GM12891 (cell line): Measurements from ENCODE around the gene KRT6C.

Source experiments
- DNase-seq: peaks from one replicate; pipeline ENCODE4 v3.0.0; 2011; ENCODE audit warnings: low spot score; ENCODE audit not compliant: insufficient read length
- FAIRE-seq: peaks from 2 replicates; lab custom pipeline; 2011; peaks lifted over from hg19 to GRCh38; lab: Jason Lieb, UNC
- PAX5 ChIP-seq: IDR thresholded peaks from 2 replicates; pipeline ENCODE4 v1.6.1; 2011; ENCODE audit warnings: low read length, moderate library complexity, mild to moderate bottlenecking; ENCODE audit not compliant: insufficient read depth, severe bottlenecking
- POLR2A ChIP-seq: IDR thresholded peaks from 2 replicates; pipeline ENCODE4 v1.6.1; 2011; ENCODE audit warnings: low read depth, low read length, control low read depth
- POLR2AphosphoS5 ChIP-seq: IDR thresholded peaks from 2 replicates; pipeline ENCODE4 v1.6.1; 2011; ENCODE audit warnings: low read depth, low read length, control low read depth
- POU2F2 ChIP-seq: IDR thresholded peaks from 2 replicates; pipeline ENCODE4 v1.6.1; 2011; ENCODE audit warnings: low read depth, mild to moderate bottlenecking, control low read depth, low read length, moderate library complexity
- SPI1 ChIP-seq: IDR thresholded peaks from 2 replicates; pipeline ENCODE4 v1.6.1; 2011; ENCODE audit warnings: low read depth, low read length, control low read depth
- TAF1 ChIP-seq: IDR thresholded peaks from 2 replicates; pipeline ENCODE4 v1.6.1; 2011; ENCODE audit warnings: low read depth, low read length, control low read depth

The KRT6C gene

GRCh38 chr12:52436828-52437474 is 36.7 kb downstream of the KRT6C start:
- DNase-seq (no peak), FAIRE-seq (no peak)
- TF ChIP-seq POU2F2 (no peak), PAX5 (no peak), POLR2A (no peak), POLR2AphosphoS5 (no peak), TAF1 (no peak), SPI1 (no peak)

- no peak for DNase-seq
- FAIRE-seq: no peak
Measured at GRCh38 chr12:52436000-52436827, 37.4 kb downstream of the KRT6C start.

GRCh38 chr12:52435659-52435999 is 38.0 kb downstream of the KRT6C start:
- TF ChIP-seq PAX5 (no peak), POLR2A (no peak), POLR2AphosphoS5 (no peak), POU2F2 (no peak), SPI1 (no peak), TAF1 (no peak)
- FAIRE-seq (no peak), DNase-seq (no peak)

More at GRCh38 chr12:52436000-52436827, 37.4 kb downstream of the KRT6C start:
- TF ChIP-seq SPI1 (no peak), TAF1 (no peak), POLR2AphosphoS5 (no peak), POU2F2 (no peak), POLR2A (no peak), PAX5 (no peak)

DNA sequence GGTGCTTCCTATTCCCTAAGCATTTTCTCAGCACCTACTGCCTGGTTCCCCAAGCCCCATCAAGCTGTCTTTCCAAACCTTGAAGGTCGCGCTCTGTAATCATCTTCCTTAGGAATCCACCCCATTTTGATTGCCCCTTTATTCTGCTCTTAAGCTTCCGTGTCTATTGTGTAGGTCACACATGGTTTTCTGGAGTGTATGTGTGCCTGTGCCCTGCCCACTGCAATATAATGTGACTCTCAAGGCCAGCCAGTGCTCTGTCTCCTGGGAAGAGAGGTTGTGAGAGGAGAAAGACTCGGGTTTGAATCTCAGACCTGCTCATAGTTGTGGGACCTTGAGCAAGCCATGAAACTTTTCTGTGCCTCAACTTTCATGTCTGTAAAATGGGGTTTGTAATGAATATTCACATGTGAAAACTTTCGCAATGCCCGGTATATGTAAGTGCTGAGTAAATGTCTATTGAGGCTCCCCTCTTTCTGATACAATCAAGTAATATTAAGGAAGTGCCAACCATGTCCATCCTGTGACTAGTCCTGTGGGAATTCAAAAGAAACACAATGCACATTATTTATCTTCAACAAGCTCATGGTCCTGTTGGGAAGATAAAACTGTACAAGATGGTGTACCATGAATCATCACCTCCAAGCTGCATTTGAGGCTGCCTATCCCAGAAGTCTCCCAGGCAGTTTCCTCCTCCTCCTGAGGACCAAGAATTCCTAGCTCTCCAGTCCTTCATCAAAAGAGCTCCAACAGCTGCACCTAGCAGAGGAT is 38.7 kb downstream of the KRT6C start:
- DNase-seq (no peak), FAIRE-seq (no peak)
- no peak for TF ChIP-seq POU2F2
- no peak for TF ChIP-seq SPI1
- TF ChIP-seq PAX5: no peak
- no peak for TF ChIP-seq TAF1
- no peak for TF ChIP-seq POLR2A
- no peak for TF ChIP-seq POLR2AphosphoS5

DNA sequence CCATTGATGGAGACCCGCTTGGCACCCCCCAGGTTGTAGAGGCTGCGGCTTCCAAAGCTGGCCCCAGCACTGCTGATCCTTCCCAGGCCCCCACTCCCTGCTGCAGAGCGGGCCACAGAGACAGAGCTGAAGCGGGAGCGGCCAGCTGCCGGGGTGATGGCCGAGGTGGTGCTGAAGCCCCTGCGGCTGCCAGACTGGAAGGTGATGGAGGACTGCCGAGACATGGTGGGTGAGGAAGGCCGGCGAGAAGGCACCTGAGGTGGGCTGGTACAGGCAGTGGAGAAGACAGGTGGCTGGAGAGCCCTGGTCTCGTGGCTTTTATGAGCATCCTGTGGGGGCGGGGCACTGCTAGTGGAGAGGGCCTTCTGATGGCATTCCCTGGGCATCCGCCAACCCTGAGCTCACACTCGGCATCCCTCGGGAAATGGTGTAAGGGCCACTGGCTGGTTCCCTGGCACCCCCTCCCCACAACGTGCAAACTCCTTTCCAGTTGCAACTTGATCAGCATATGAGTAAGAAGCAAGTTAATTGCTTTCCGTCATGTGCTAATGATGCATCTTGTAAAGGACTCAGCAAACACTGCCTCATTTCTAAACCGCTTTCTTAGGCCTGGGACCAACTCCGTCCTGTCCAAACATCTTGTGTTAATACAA is 39.4 kb downstream of the KRT6C start, which contains the start of gene KRT75:
TSS of gene KRT75 (minus strand) at position 291 of the 653 bp plus-strand sequence. CDS start at position 224, 67 bp downstream.
- TF ChIP-seq TAF1 (no peak), POU2F2 (no peak), POLR2AphosphoS5 (no peak), PAX5 (no peak), POLR2A (no peak), SPI1 (no peak)
- FAIRE-seq (no peak), DNase-seq (no peak)

GRCh38 chr12:52433501-52434080 is 40.0 kb downstream of the KRT6C start:
- DNase-seq (no peak), FAIRE-seq (no peak)
- TF ChIP-seq PAX5 (no peak), TAF1 (no peak), POLR2A (no peak), POLR2AphosphoS5 (no peak)

DNA sequence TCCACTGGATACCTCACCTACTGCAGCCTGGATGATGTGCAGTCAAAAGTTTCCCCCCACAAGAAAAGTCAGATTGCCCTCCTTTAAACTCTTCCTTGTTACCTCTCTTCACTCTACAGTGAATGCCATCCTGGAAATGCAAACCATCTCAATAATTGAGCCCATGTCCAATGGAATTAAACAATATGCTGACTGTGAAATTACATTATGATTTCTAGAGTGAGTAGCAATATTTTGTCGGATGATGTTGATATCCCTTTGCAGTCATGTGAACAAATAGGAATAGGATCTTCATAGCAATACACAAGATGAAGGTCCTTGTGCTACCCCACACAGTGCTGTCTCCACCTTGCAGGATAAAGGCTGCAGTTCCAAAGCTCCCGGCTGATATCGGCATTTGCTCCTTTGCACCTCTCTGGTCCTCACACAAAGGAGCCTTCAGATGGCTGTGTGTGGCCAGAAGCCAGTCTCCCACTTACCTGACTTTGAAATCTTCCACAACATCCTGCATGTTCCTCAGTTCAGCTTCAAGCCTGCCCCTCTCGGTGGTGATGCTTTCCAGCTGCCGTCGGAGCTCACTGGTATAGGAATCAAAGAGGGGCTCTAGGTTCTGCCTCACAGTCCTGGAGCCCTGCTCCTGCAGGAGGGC is 40.9 kb downstream of the KRT6C start:
- no peak for FAIRE-seq
- no peak for DNase-seq
- TF ChIP-seq POLR2A: no peak

GRCh38 chr12:52428121-52428520 is 45.5 kb downstream of the KRT6C start:
- FAIRE-seq: no peak
- TF ChIP-seq POLR2A: no peak
- TF ChIP-seq POLR2AphosphoS5: no peak
- TF ChIP-seq SPI1: no peak
- no peak for TF ChIP-seq POU2F2
- no peak for TF ChIP-seq PAX5
- no peak for TF ChIP-seq TAF1
- DNase-seq: no peak

DNA sequence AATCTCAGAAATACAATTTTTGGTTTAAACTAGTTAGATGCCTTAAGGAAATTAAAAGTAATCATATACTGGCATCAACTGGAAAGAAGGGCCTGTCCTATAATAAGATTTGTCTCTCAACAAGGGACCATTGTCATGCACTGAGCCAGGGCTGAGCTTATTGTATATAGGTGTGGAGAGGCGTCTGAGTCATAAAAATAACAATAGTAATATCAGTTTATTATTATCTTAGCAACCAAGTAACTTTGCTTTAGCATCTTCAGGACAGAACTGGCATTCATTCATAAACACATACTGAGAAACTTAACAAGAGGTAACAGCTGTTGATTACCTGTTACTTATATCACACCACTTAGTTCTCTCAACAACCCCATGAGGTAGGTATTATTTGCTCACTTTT is 46.5 kb downstream of the KRT6C start:
- no peak for DNase-seq
- no peak for FAIRE-seq
- TF ChIP-seq POU2F2 (no peak), POLR2AphosphoS5 (no peak), POLR2A (no peak), SPI1 (no peak), TAF1 (no peak), PAX5 (no peak)
